HG02981 (cell line): ENCODE results near the gene MCOLN1.
"Not testable (repeated sequence)": the region's sequence is repeated elsewhere in the genome, so short reads cannot be mapped to it uniquely, and the experiment has no call there.

Source experiments
- ATAC-seq: cut with Tn5 transposase; IDR thresholded peaks from one replicate; pipeline ENCODE4 v1.9.1; 2021; ENCODE audit warnings: mild to moderate bottlenecking, moderate library complexity; ENCODE audit not compliant: unreplicated experiment

MCOLN1 gene

GRCh38 chr19:7562646-7563393 lies 40.4 kb downstream of the MCOLN1 start:
- ATAC-seq: no peak

GRCh38 chr19:7564866-7565265 lies 42.4 kb downstream of the MCOLN1 start:
- no peak for ATAC-seq

GRCh38 chr19:7565332-7565731 lies 42.9 kb downstream of the MCOLN1 start:
- no peak for ATAC-seq

- ATAC-seq: no peak
These were observed 48.3 kb downstream of the MCOLN1 start for GRCh38 chr19:7570761-7571160.

- no peak for ATAC-seq
These were observed 53.1 kb downstream of the MCOLN1 start for GRCh38 chr19:7575434-7576040.

GRCh38 chr19:7577422-7577821 lies 55.0 kb downstream of the MCOLN1 start:
- not testable (repeated sequence) for ATAC-seq

- no peak for ATAC-seq
These were observed 55.7 kb downstream of the MCOLN1 start for GRCh38 chr19:7578127-7578526.

GRCh38 chr19:7579182-7579581 lies 56.8 kb downstream of the MCOLN1 start:
- ATAC-seq: no peak

GRCh38 chr19:7582446-7582845 lies 60.0 kb downstream of the MCOLN1 start:
- ATAC-seq: no peak
